ENCODE results near the gene LRTM2.

Gene LRTM2

GRCh38 chr12:1814266-1814665 is 6.1 kb upstream of the LRTM2 start:
- no peak for ATAC-seq
- TF ChIP-seq CREB5 (CRISPR knock-in tag; IDR thresholded peaks at IDR 0.05; ENCODE audit: low read depth) = no peak
- no peak for TF ChIP-seq ZNF70 (CRISPR knock-in tag; IDR thresholded peaks at IDR 0.05)
- TF ChIP-seq PPARA (CRISPR knock-in tag; IDR thresholded peaks at IDR 0.05; ENCODE audit: borderline replicate concordance) = no peak
- TF ChIP-seq ARNTL (CRISPR knock-in tag; IDR thresholded peaks at IDR 0.05; ENCODE audit: borderline replicate concordance, low read depth) = no peak
- no peak for TF ChIP-seq PATZ1 (CRISPR knock-in tag; IDR thresholded peaks at IDR 0.05; ENCODE audit: borderline replicate concordance)
- no peak for TF ChIP-seq ESRRG (CRISPR knock-in tag; IDR thresholded peaks at IDR 0.05)
- no peak for TF ChIP-seq TSHZ2 (CRISPR knock-in tag; IDR thresholded peaks at IDR 0.05)
- TF ChIP-seq ZNF8 (CRISPR knock-in tag; IDR thresholded peaks at IDR 0.05) = no peak
- no peak for TF ChIP-seq SNAI2 (CRISPR knock-in tag; IDR thresholded peaks at IDR 0.05)
- TF ChIP-seq ZC3H10 (CRISPR knock-in tag; IDR thresholded peaks at IDR 0.05) = no peak
- TF ChIP-seq BACH2 (CRISPR knock-in tag; IDR thresholded peaks at IDR 0.05; ENCODE audit: borderline replicate concordance) = no peak
- no peak for TF ChIP-seq ZFP30 (CRISPR knock-in tag; IDR thresholded peaks at IDR 0.05)
- no peak for TF ChIP-seq TOX (CRISPR knock-in tag; IDR thresholded peaks at IDR 0.05; ENCODE audit: borderline replicate concordance)
- TF ChIP-seq POU6F1 (CRISPR knock-in tag; IDR thresholded peaks at IDR 0.05; ENCODE audit: borderline replicate concordance, low read depth) = no peak
- no peak for TF ChIP-seq CSRNP3 (CRISPR knock-in tag; IDR thresholded peaks at IDR 0.05)
- TF ChIP-seq RARB (CRISPR knock-in tag; IDR thresholded peaks at IDR 0.05) = no peak
- TF ChIP-seq ISL1 (CRISPR knock-in tag; IDR thresholded peaks at IDR 0.05) = no peak

- no peak for ATAC-seq
- TF ChIP-seq BACH2 (CRISPR knock-in tag; IDR thresholded peaks at IDR 0.05; ENCODE audit: borderline replicate concordance) (no peak), CSRNP3 (CRISPR knock-in tag; IDR thresholded peaks at IDR 0.05) (no peak), GLIS3 (CRISPR knock-in tag; IDR thresholded peaks at IDR 0.05) (no peak), SNAI2 (CRISPR knock-in tag; IDR thresholded peaks at IDR 0.05) (no peak), ISL1 (CRISPR knock-in tag; IDR thresholded peaks at IDR 0.05) (no peak), ZNF70 (CRISPR knock-in tag; IDR thresholded peaks at IDR 0.05) (no peak), RARB (CRISPR knock-in tag; IDR thresholded peaks at IDR 0.05) (no peak), TSHZ2 (CRISPR knock-in tag; IDR thresholded peaks at IDR 0.05) (no peak), PPARA (CRISPR knock-in tag; IDR thresholded peaks at IDR 0.05; ENCODE audit: borderline replicate concordance) (no peak), PATZ1 (CRISPR knock-in tag; IDR thresholded peaks at IDR 0.05; ENCODE audit: borderline replicate concordance) (no peak), ESRRG (CRISPR knock-in tag; IDR thresholded peaks at IDR 0.05) (no peak)
These were observed 5.3 kb upstream of the LRTM2 start for GRCh38 chr12:1815108-1815507.

Data from SK-N-SH treated with all-trans-retinoic acid at 6 μM for 48 hours (cell line).